Stimulated activated CD4-positive, alpha-beta T cell treated with anti-CD3 and anti-CD28 coated beads, Interleukin-1b, Interleukin-23, amount 100 ng/mL, for 1 hour (primary cell): ENCODE results near the gene STAP1.
"Not testable (repeated sequence)": the region's sequence is repeated elsewhere in the genome, so short reads cannot be mapped to it uniquely, and the experiment has no call there.

Source experiments
- DNase-seq, 2 donors: peaks; one replicate each; pipeline ENCODE4 v3.0.0-alpha.2; 2020; ENCODE audit warnings: low read depth in 2 of 2

Gene STAP1

DNA sequence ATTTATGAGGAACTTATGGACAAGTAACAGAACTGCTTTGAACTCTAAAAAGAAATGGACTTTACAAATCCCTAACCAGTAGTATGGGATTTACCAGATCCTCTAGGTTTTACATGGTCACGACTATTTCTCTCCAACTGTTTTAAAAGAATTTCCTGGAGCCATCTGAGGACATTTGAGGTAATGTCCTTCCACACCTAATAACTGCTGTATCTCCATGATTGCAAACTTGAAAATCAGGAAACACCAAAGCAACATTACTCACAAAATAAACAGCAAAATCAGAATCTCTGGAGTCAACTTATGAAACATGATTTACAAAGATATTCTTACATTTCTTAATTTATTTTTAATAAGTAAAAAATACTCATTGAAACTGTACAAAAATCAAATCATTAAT is 58.0 kb downstream of the STAP1 start:
- no peak for DNase-seq

DNA sequence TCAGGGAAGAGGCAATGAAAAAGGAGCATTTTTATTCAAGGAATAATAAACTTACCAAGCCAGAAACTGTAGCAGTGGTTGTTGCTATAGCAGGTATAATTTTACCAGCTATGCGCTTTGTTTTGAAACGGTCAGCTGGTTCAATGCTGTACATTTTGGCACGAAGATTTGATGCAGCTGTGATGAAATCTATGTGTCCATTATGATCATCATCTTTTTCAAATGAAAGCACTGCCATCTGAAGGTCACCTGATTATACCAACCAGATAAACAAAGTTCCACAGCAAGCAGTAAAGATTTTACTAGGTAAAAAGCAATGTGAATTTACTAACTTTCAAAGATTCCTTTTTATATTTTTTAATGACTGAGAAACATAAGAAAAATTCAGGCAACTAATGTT is 66.4 kb downstream of the STAP1 start:
- DNase-seq = no peak

DNA sequence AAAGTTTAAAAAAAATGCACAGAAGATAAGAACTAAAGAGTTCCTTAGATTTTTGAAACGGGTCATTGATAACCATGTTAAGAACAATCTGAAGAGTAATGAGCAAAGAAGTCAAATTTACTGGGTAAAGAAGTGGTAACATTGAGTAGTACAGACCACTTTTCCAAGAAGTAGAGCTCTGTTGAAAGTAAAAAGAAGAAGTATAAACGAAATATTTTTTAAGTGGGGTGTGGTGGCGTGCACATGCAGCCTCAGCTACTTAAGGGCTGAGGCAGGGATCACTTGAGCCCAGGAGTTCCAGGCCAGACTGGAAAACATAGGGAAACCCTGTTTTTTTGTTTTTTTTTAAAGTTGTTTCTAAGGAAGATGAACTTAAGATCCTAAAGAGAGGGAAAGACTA is 74.0 kb downstream of the STAP1 start:
- no peak for DNase-seq

DNA sequence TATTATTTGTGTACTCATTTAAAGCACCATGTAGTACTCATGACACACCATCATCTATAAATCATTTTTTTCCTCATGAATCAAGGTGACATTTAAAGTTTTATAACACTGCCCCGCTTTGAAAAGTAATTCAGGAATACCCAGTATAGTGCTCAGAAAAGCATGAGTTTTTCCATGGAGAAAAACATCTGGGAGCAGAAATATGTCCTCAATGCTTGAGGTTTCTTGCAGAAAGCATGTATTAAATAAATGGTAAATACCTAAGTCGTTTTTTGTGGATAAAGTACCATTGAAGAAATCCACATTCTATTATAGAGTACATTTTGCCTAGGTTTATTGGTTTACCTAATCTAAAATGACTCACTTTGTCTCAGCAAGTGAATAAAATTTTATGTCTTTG is 76.2 kb downstream of the STAP1 start:
- DNase-seq = no peak

GRCh38 chr4:67635331-67635730 is 76.8 kb downstream of the STAP1 start:
- no peak for DNase-seq

DNA sequence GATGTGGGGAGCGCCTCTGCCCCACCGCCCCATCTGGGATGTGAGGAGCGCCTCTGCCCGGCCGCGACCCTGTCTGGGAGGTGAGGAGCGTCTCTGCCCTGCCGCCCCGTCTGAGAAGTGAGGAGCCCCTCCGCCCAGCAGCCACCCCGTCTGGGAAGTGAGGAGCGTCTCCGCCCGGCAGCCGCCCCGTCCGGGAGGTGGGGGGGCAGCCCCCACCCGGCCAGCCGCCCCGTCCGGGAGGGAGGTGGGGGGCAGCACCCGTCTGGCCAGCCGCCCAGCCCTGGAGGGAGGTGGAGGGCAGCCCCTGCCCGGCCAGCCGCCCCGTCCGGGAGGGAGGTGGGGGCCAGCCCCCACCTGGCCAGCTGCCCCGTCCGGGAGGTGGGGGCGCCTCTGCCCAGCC is 78.5 kb downstream of the STAP1 start:
- DNase-seq = not testable (repeated sequence)

- no peak for DNase-seq
Observed at GRCh38 chr4:67638136-67638535, 79.6 kb downstream of the STAP1 start.

DNA sequence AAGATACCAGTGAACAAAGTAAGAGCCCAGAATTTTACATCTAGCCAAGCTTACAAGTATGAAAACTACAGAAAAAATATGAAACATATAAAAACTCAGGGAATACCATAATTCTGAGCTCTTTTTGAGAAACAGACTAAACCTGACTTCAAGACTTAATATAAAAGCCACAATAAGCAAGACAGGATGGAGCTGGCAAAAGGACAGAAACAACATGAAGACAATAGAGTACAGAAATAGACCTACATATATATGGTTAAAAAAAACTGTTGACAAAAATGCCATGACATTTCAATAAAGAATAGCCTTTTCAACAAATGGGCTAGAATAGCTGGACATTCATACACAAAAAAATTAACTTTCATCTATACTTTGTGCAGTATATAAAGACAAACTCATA is 93.0 kb downstream of the STAP1 start:
- no peak for DNase-seq
